RPMI7951 (cell line): Measurements from ENCODE around the gene EML1. TPM values are rescaled to one million over a fixed set of nuclear protein-coding genes. Genes with fewer than 3 reads are reported as not detected.

Source experiments
- DNase-seq: peaks from one replicate; pipeline ENCODE4 v3.0.0-alpha.2; 2012; ENCODE audit warnings: low read depth
- total RNA-seq: library from RNA; depleted of rRNA; stranded (reverse); fragments of >200 nt; shearing (Covaris generic); gene quantifications from 2 replicates; pipeline ENCODE4 v1.2.3, GENCODE V29; 2014; rRNA removed

Gene EML1
- 3.3 and 8.2 TPM in 2 replicates for total RNA-seq

GRCh38 chr14:99793213-99794150 lies at the start of gene EML1:
Gene EML1, plus strand, starts transcription at chr14:99793413. Its CDS starts 64 bp downstream, at chr14:99793477.
- DNase-seq = peak; percentile 75

GRCh38 chr14:99744199-99744872 lies 48.9 kb upstream of the EML1 start:
- no peak for DNase-seq

GRCh38 chr14:99744873-99745224 lies 48.4 kb upstream of the EML1 start:
- no peak for DNase-seq

GRCh38 chr14:99745307-99745951 lies 47.8 kb upstream of the EML1 start:
- DNase-seq = peak; percentile 67

- no peak for DNase-seq
Observed at GRCh38 chr14:99747167-99747566, 46.0 kb upstream of the EML1 start.

- DNase-seq = no peak
Observed at GRCh38 chr14:99747582-99748330, 45.5 kb upstream of the EML1 start.

GRCh38 chr14:99748529-99748928 lies 44.7 kb upstream of the EML1 start:
- DNase-seq = no peak

GRCh38 chr14:99749142-99749541 lies 44.1 kb upstream of the EML1 start:
- no peak for DNase-seq

- no peak for DNase-seq
Observed at GRCh38 chr14:99749763-99750715, 43.2 kb upstream of the EML1 start.

GRCh38 chr14:99750746-99751450 lies 42.3 kb upstream of the EML1 start:
- DNase-seq = no peak

GRCh38 chr14:99751539-99752485 lies 41.4 kb upstream of the EML1 start:
- peak; percentile 67 for DNase-seq

GRCh38 chr14:99752486-99753121 lies 40.6 kb upstream of the EML1 start:
- DNase-seq = peak; percentile 55

- DNase-seq = no peak
Observed at GRCh38 chr14:99753225-99754140, 39.7 kb upstream of the EML1 start.

GRCh38 chr14:99754141-99755067 lies 38.8 kb upstream of the EML1 start:
- no peak for DNase-seq

GRCh38 chr14:99755068-99755405 lies 38.2 kb upstream of the EML1 start:
- no peak for DNase-seq
